AG04449 (cell line): ENCODE measurements around the gene MAP3K4.

Experiments used
- CTCF ChIA-PET: fragments of 350-600 bp; formaldehyde crosslinking; extraction: SDS; loops from one replicate; lab custom pipeline; 2021; ENCODE audit warnings: antibody characterized with exemption; lab: Yijun Ruan, JAX
- POLR2A ChIA-PET: fragments of 400-600, 350-600 bp; formaldehyde crosslinking; extraction: SDS; loops from one replicate; lab custom pipeline; 2020; ENCODE audit warnings: antibody characterized with exemption, inconsistent platforms; lab: Yijun Ruan, JAX
- DNase-seq: peaks from one replicate; pipeline ENCODE4 v3.0.0-alpha.2; 2010; ENCODE audit warnings: low read depth, low spot score
- H3K4me3 ChIP-seq: 2 replicates; pipeline ENCODE4 v1.5.1; 2011; ENCODE audit warnings: low read depth, mild to moderate bottlenecking, control low read depth, low read length
- TF ChIP-seq, protein P1 (sequence below): IDR thresholded peaks from one replicate; pipeline ENCODE4 v1.5.1; 2011; ENCODE audit warnings: mild to moderate bottlenecking, moderate library complexity, low read length, control low read depth, inconsistent platforms; ENCODE audit not compliant: insufficient read depth; ENCODE audit errors: missing control alignments

MAP3K4 gene

DNA sequence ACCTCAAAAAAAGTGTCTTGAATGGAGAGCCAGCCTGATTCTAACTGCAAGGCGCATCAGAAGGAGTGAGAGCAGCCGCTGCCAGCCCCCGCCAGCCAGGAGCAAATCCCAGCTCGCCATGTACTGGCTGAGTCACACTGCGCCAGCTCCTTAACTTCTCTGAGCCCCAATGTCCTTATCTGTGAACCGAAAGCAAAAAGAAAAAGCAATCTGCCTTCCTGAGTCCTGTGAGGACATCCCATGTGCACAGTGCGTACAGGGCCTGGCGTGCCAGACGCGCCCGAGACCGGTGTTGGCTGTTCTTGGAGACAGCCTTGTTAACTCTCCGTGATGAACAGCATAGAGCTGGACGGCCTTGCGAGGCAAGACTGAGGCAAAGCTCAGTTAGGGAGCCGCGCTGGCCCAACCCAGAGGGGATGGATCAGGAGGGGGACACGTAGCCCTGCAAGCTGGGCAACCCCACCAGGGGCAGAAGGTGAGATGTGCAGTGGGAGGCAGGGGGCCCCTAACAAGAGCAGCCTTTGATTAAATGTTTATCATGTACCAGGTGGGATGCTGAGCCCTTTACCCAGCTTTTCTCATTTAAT lies 159.6 kb downstream of the MAP3K4 start:
- POLR2A ChIA-PET: no interaction called here
- DNase-seq: no peak
- H3K4me3 ChIP-seq: no peak overlapping the region
- CTCF ChIA-PET: interaction anchor here (0.7 to 13.1 kb wide), 7 partner anchors 11 to 228 kb away, joined by 3 to 156 read pairs (median 4); no protein-coding TSS in a partner anchor
- TF ChIP-seq, protein P1, sequence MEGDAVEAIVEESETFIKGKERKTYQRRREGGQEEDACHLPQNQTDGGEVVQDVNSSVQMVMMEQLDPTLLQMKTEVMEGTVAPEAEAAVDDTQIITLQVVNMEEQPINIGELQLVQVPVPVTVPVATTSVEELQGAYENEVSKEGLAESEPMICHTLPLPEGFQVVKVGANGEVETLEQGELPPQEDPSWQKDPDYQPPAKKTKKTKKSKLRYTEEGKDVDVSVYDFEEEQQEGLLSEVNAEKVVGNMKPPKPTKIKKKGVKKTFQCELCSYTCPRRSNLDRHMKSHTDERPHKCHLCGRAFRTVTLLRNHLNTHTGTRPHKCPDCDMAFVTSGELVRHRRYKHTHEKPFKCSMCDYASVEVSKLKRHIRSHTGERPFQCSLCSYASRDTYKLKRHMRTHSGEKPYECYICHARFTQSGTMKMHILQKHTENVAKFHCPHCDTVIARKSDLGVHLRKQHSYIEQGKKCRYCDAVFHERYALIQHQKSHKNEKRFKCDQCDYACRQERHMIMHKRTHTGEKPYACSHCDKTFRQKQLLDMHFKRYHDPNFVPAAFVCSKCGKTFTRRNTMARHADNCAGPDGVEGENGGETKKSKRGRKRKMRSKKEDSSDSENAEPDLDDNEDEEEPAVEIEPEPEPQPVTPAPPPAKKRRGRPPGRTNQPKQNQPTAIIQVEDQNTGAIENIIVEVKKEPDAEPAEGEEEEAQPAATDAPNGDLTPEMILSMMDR: no peak

DNA sequence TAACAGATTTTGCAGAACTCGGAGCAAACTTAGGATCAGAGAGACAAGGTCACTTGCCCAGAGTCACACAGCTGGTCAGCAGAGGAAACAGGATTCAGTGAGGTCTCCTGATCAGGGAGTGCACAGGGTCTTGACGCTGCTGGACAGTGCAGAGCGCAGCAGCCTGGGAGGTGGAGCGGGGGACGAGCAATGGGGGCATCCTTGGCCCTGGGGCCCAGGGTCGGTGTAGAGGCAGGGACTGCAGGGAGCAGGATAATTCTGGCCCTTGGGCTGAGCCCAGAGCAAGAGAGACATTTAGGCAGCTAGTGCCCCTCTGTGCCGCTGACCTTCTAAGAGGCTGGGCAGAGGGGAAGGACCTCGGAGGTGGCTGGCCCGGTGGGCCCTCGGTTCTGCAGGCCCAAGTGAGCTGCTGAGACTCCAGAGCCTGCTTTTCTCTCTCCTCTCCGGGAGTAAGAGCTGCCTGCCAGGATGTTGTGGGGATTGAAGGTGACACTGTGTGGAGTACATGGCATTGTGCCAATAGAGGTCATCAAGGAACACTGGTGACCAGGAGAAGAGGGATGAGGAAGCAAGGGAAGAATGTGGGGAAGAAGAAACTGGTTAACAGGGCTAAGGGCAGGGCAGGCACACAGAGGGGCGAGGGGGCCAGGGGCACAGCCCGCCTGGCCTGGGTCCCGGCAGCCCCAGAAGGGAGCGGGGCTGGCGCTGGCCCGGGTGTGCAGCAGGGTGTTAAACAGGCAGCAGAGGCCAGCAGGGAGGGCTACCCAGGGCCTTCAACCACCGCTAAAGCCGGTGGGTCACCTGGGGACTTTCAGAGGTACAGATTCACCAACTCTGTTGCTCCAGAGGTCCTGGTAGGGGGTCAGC lies 160.3 kb downstream of the MAP3K4 start:
- POLR2A ChIA-PET: no interaction called here
- H3K4me3 ChIP-seq: no peak overlapping the region
- CTCF ChIA-PET: interaction anchor here (0.7 to 13.1 kb wide), 9 partner anchors 8 to 228 kb away, joined by 3 to 156 read pairs (median 4); no protein-coding TSS in a partner anchor
- DNase-seq: no peak
- TF ChIP-seq, protein P1: no peak

DNA sequence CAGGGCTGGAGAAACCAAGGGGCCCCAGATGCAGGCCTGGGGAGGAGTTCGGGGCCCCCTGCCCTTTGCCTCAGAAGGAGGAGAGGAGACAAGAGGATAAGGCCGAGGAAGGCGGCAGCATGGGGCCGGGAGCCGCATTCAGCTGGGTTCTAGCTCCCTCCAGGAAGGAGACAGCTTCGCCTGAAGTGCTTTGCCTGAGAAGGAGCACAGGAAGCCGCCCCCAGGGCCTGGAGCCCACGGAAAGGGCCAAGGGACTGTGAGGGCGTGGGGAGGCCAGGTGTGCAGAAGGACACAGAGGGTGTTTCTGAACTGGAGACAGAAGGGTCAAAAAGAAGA lies 160.9 kb downstream of the MAP3K4 start:
- no peak overlapping the region for H3K4me3 ChIP-seq
- TF ChIP-seq, protein P1: no peak
- POLR2A ChIA-PET: no interaction called here
- CTCF ChIA-PET: interaction anchor here (0.8 to 13.1 kb wide), 8 partner anchors 9 to 221 kb away, joined by 3 to 156 read pairs (median 4); no protein-coding TSS in a partner anchor
- no peak for DNase-seq

DNA sequence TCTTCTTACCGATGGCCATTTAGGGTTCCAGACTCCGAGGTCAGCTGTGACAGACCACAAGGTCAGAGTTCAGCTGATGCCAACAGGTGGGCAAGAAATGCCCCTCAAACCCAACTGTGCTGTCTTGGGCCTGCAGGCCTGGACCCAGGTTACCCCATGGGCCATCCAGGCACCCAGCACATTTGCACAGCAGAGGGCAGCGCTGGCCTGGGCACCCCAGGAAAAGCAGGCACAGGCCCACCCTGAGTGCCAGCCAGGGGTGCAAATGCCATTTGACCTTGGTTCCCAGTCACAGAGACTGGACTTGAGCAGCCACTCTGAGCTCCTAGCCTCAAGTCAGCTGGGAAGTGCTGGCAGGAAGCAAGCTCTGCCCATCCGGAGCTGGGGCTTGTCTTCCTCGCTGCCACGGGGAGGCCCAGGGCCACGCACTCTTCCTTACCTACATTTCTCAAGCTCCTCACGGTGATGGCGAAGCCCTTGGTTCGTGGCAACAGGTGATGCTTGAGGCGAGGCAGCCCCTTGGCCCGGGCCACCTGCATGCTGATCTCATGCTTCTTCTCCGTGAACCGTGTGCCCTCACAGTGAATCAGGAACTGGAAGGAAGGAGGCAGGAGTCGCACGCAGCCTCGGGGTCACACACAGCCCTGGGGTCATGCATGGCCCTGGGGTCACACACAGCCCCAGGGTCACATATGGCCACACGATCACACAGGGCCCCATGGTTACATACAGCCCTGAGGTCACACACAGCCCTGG lies 161.5 kb downstream of the MAP3K4 start:
- POLR2A ChIA-PET: no interaction called here
- H3K4me3 ChIP-seq: no peak overlapping the region
- no peak for DNase-seq
- TF ChIP-seq, protein P1: peak; percentile 58
- CTCF ChIA-PET: interaction anchor here (0.6 to 13.1 kb wide), 10 partner anchors 10 to 221 kb away, joined by 3 to 156 read pairs (median 3); no protein-coding TSS in a partner anchor

DNA sequence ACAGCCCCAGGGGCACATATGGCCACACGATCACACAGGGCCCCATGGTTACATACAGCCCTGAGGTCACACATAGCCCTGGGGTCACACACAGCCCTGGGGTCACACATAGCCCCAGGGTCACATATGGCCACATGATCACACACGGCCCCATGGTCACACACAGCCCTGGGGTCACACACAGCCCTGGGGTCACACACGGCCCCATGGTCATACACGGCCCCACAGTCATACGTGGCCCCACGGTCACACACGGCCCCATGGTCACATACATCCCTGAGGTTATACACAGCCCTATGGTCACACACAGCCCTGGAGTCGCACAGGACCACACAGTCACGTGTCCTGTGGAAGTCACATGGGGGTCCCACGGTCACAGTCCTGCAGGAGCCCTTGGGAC lies 162.2 kb downstream of the MAP3K4 start:
- CTCF ChIA-PET: interaction anchor here (0.6 to 13.1 kb wide), 9 partner anchors 10 to 220 kb away, joined by 3 to 156 read pairs (median 3); no protein-coding TSS in a partner anchor
- POLR2A ChIA-PET: no interaction called here
- DNase-seq: no peak
- TF ChIP-seq, protein P1: no peak
- H3K4me3 ChIP-seq: no peak overlapping the region
